ENCODE results near the gene HLA-G.
"Not testable (repeated sequence)": the region's sequence is repeated elsewhere in the genome, so short reads cannot be mapped to it uniquely, and the experiment has no call there.

GRCh38 chr6:29875734-29876133 lies 48.1 kb downstream of the HLA-G start:
- not testable (repeated sequence) for TF ChIP-seq YY1 (IDR thresholded peaks at IDR 0.05; ENCODE audit: insufficient read depth, insufficient read length); SUZ12 (IDR thresholded peaks at IDR 0.05; ENCODE audit: extremely low read depth, insufficient read depth, insufficient read length); ZNF274 (IDR thresholded peaks at IDR 0.05; ENCODE audit: low read depth, low read length)

All from NT2/D1 (cell line).